Thyroid gland (tissue), 4 donors: ENCODE data around the gene SART3.

Experiments
- CTCF ChIP-seq, 6 experiments: fragments of 200-600 bp in 3 of 6; fragments of 450-650 bp in 3 of 6; sonication (generic) in 3 of 6; IDR thresholded peaks; one replicate each; pipeline ENCODE4 v1.5.1; 2016 to 2019; ENCODE audit warnings: antibody characterized with exemption in 6 of 6, mild to moderate bottlenecking in 2 of 6, inconsistent platforms in 1 of 6, moderate library complexity in 1 of 6
- POLR2A ChIP-seq, 2 donors: fragments of 450-650 bp; IDR thresholded peaks; one replicate each; pipeline ENCODE4 v1.6.1; 2017; ENCODE audit warnings: antibody characterized with exemption in 2 of 2, mild to moderate bottlenecking in 2 of 2, moderate library complexity in 1 of 2

GRCh38 chr12:108538616-108539195 is 22.3 kb downstream of the SART3 start:
- no peak for TF ChIP-seq CTCF (IDR thresholded peaks at IDR 0.05)
- no peak for TF ChIP-seq POLR2A (IDR thresholded peaks at IDR 0.05)
